GM19035 (cell line): ENCODE data around the gene GRIN3A.

Experiments
- ATAC-seq: cut with Tn5 transposase; IDR thresholded peaks from one replicate; pipeline ENCODE4 v1.9.1; 2021; ENCODE audit not compliant: unreplicated experiment

The GRIN3A gene

DNA sequence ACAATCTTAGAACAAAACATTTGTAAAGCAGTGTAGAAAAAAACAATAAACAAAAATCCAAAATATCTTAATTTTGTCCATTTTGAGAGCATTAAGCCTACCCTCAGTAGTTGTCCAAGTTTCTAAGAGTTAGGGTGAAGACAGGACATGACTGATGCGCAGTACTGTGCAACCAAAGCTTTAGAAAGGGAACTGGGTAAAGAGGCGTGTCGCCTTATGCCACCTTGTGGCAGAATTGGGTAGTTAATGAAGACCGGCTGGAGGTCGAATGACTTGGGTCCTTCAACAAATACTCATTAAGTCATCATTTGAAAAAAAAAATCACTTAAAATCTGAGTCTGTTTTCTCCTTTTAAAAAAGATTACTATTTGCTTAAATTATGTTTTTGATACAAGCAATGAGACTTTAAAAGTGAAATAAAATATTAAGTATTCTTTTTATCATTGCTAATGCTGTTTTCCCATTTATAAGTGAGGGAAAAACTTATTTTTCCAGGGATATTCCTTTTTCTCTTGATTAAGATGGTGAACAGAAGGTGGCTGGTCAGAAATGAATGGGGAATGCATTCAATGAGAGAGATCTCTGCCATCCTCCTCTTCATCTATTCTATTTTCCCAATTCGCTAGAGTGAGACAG lies 208.3 kb downstream of the GRIN3A start:
- ATAC-seq, result peak; percentile 48

DNA sequence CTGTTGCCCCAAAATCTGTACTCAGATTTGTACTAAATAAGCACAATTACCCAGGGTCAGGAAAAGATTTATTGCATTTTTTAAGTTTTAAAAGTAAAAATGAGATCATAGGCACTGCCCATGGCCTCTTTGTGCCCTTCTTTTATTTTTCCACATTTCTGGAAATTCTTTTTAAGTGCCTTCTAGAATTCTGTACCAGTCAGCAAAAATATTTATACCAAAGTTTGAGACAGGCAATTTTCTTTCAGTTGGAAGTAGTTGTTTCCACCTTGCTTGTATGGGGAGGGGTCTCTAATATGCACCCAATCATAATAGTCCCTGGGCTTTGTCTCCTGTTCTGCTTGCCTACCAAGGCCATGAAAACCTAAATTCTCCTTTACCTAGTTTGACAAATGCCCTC lies 210.4 kb downstream of the GRIN3A start:
- no peak for ATAC-seq

DNA sequence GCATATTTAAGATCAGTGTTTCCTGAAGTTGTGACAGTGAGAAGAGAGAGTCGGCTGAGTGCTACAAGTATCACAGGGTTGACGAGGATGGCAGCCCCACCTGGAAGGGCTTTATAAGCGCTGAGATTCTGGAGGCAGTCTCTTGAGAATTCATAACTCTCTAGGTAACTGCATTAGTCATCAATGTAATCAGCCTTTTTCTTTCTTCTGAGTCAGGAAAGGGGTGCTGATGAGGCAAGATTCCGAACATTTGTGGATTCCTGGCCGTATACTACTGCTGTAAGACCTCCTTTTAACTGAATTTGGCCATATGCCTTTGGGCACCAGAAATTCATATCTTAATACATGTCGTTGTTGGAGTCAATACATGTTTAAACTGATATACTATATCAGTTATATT lies 211.4 kb downstream of the GRIN3A start:
- ATAC-seq, result no peak

DNA sequence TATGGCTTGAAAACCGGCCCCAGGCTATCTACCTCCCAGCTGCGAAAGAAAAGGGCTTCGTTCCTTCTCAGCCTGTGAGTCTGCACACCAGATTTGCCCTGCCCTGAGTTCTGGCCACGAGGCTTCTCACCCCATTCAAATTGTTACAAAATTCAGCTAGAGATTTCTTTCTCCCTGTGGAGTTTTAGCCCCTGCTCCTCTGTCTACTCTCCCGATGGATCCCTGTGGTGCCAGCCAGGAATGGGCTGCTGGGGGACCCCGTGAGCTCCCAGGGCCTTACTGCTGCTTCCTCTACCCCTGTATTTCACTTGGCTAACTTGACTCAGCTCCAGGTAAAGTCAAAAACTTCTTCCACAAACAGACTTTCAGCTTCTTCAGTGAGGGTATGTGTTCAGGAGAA lies 214.1 kb downstream of the GRIN3A start:
- ATAC-seq, result no peak
